Lung (tissue), 12 donors: ENCODE data around the gene SARS2. TPM values are rescaled to one million over a fixed set of nuclear protein-coding genes. Genes with fewer than 3 reads are reported as not detected.

Experiments
- ATAC-seq: fragments of 200-7000 bp; cut with Tn5 transposase; one replicate; pipeline ENCODE4 v1.9.1; 2020; ENCODE audit warnings: moderate number of reproducible peaks; ENCODE audit not compliant: insufficient read depth, low FRiP score
- DNase-seq, 3 donors: peaks; one replicate each; pipeline ENCODE4 v3.0.0-alpha.2; 2013 to 2017
- H3K27ac ChIP-seq, 2 donors: one replicate each; pipeline ENCODE4 v1.5.1; 2013; ENCODE audit warnings: mild to moderate bottlenecking in 2 of 2, moderate library complexity in 2 of 2, control low read depth in 1 of 2, inconsistent platforms in 1 of 2, low read depth in 1 of 2, low read length in 1 of 2
- H3K27me3 ChIP-seq, 3 donors: one replicate each; pipeline ENCODE4 v1.5.1; 2013; ENCODE audit warnings: low read length in 2 of 3; ENCODE audit not compliant: control insufficient read depth in 3 of 3, insufficient read depth in 3 of 3
- H3K36me3 ChIP-seq, 4 donors: one replicate each; pipeline ENCODE4 v1.5.1; 2013; ENCODE audit warnings: low read length in 4 of 4, mild to moderate bottlenecking in 1 of 4, moderate library complexity in 1 of 4; ENCODE audit not compliant: control insufficient read depth in 4 of 4, insufficient read depth in 4 of 4
- H3K4me1 ChIP-seq, 5 donors: one replicate each; pipeline ENCODE4 v1.5.1; 2013; ENCODE audit warnings: low read length in 5 of 5, mild to moderate bottlenecking in 2 of 5, moderate library complexity in 1 of 5; ENCODE audit not compliant: control insufficient read depth in 5 of 5, insufficient read depth in 5 of 5
- H3K4me3 ChIP-seq: one replicate; pipeline ENCODE4 v1.5.1; 2013; ENCODE audit warnings: mild to moderate bottlenecking, control low read depth, moderate library complexity
- H3K9ac ChIP-seq, 2 donors: one replicate each; pipeline ENCODE4 v1.5.1; 2013; ENCODE audit warnings: low read length in 2 of 2, control low read depth in 1 of 2; ENCODE audit not compliant: insufficient read depth in 1 of 2
- H3K9me3 ChIP-seq, 4 donors: one replicate each; pipeline ENCODE4 v1.5.1; 2013; ENCODE audit warnings: low read length in 3 of 4, mild to moderate bottlenecking in 1 of 4, moderate library complexity in 1 of 4; ENCODE audit not compliant: control insufficient read depth in 4 of 4, insufficient read depth in 3 of 4
- WGBS, 2 donors: extraction: QIAGEN DNeasy Blood & Tissue Kit; methylation state at CpG; one replicate each; pipeline ENCODE4 v1.1.7; 2013; 5-methylcytosine and 5-hydroxymethylcytosine counted together
- polyA plus RNA-seq, 2 donors: library from polyadenylated mRNA; stranded (reverse); fragments of 200-250 nt; gene quantifications; one replicate each; pipeline ENCODE4 v1.2.1, GENCODE V29; 2013
- total RNA-seq, 2 donors: library from RNA; depleted of rRNA in 1 of 2; stranded (reverse); fragments of >200 nt in 1 of 2; gene quantifications; one replicate each; pipeline ENCODE4 v1.2.1, GENCODE V29; 2014 to 2021
- TF ChIP-seq, protein P1 (sequence below): IDR thresholded peaks from 2 replicates; pipeline ENCODE4 v1.5.1; 2012; ENCODE audit warnings: mild to moderate bottlenecking; ENCODE audit errors: control extremely low read depth, extremely low read depth
- donor health status: control.
- donor health status: control.
- donor health status: Bipolar disorder and iron deficiency.
- donor health status: healthy.
- donor health status: DM: yes; HTN: yes; CAD: no.

The SARS2 gene
- total and polyA plus RNA-seq, 4 donors, result 14.3 to 34.6 (median 24.3) TPM

DNA sequence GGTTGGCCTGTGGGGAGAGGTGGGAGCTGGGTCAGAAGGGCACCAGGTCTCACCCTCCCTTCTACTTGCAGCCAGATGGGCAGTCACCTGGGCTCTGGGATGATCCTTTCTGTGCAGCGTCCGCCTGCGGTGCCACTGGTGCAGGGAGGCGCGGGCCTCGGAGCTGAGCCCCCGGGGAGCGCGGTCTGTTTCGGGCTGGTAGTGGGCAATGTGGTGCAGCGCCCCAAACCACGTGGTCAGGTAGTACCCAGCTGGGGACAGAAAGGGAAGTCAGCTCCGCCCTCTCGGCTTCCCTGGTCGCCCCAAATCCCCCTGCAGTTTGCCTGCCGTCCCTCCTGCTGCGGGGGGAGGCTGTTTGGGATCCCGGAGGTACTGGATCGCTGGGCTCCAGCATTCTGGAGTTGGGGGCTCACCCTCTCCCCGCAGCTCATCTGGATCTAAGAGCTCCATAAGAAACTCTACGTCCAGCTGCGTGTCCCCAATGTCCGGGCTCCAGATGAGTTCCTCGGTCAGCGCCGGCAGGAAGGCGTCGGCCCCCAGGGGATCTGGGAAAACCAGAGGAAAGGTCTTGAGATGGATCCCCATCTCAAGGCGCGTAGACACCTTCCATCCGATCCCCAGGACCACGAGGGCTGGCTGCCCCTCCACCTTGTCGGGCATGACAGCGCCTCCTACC is 61.3 kb downstream of the SARS2 start:
- TF ChIP-seq, protein P1, sequence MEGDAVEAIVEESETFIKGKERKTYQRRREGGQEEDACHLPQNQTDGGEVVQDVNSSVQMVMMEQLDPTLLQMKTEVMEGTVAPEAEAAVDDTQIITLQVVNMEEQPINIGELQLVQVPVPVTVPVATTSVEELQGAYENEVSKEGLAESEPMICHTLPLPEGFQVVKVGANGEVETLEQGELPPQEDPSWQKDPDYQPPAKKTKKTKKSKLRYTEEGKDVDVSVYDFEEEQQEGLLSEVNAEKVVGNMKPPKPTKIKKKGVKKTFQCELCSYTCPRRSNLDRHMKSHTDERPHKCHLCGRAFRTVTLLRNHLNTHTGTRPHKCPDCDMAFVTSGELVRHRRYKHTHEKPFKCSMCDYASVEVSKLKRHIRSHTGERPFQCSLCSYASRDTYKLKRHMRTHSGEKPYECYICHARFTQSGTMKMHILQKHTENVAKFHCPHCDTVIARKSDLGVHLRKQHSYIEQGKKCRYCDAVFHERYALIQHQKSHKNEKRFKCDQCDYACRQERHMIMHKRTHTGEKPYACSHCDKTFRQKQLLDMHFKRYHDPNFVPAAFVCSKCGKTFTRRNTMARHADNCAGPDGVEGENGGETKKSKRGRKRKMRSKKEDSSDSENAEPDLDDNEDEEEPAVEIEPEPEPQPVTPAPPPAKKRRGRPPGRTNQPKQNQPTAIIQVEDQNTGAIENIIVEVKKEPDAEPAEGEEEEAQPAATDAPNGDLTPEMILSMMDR, result no peak
- Histone ChIP-seq H3K4me1 (peaks cover 0 to 12% (median 5%) of the 10 kb centered on the region in 5 donors), H3K4me3 (peak overlapping the region; percentile 15), H3K36me3 (no peaks in the 10 kb centered on the region), H3K27ac (no peak overlapping the region), H3K9me3 (no peaks in the 10 kb centered on the region), H3K9ac (peak overlapping the region; percentile 46 to 53), H3K27me3 (no peaks in the 10 kb centered on the region)
- peak; percentile 10 for ATAC-seq
- 4 to 17% methylated on average over 31 to 34 of the region's 34 CpGs for WGBS, 2 donors
- DNase-seq, result peak in 1 of 3 donors; percentile 28

DNA sequence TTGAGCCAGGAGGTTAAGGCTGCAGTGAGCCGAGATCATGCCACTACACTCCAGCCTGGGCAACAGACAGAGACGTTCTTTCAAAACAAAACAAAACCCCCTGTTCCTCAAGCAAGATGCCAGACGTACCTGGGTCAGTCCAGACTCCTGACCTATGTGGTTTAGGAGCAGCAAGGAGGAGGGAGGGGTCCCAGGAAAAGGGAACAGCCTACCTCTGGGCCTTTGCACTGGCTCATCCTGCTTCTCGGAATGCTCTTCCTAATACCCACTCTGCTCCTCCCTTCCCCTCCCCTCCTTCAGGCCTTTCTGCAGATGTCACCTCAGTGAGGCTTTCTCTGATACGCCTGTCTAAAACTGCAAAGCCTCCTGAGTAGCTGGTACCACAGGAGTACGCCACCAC is 62.0 kb downstream of the SARS2 start:
- ATAC-seq, result no peak
- Histone ChIP-seq H3K4me3 (no peak overlapping the region), H3K4me1 (peaks cover 0 to 12% (median 5%) of the 10 kb centered on the region in 5 donors), H3K27ac (no peak overlapping the region), H3K9me3 (no peaks in the 10 kb centered on the region), H3K27me3 (no peaks in the 10 kb centered on the region), H3K9ac (no peak overlapping the region), H3K36me3 (no peaks in the 10 kb centered on the region)
- WGBS, 2 donors, result 92 to 94% methylated on average over 6 of the region's 6 CpGs
- TF ChIP-seq, protein P1, result no peak
- no peak for DNase-seq

DNA sequence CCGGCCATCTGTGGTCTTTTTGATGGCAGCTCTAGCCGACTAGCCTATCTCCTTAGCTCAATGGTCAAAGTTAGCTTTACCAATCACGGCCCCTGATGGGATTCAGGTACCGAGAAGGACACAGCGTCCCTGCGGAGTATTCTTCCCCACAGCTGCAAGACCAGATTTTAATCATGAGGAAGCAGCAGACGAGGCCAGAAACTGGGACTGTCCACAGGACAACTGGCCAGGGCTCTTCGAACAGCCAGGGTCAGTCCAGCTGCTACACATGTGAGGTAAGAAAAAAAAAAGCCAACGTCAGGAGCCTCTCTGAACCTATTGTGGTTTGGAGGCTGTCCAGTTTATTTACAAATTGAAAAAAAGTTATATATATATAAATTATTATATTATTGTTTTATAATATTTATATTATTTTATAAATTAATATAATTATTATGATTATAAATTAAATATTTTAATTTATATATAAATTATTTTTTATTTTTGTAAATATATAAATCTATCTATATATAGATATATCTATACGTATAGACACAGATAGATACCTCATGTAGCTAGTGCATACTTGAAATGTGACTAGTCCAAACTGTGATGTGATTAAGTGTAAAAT is 63.3 kb downstream of the SARS2 start:
- H3K9ac ChIP-seq, result no peak overlapping the region
- H3K4me3 ChIP-seq, result no peak overlapping the region
- H3K9me3 ChIP-seq, result no peaks in the 10 kb centered on the region
- DNase-seq (no peak), ATAC-seq (no peak)
- no peaks in the 10 kb centered on the region for H3K36me3 ChIP-seq
- no peaks in the 10 kb centered on the region for H3K27me3 ChIP-seq
- TF ChIP-seq, protein P1, result no peak
- WGBS, 2 donors, result 91% methylated on average over 10 of the region's 10 CpGs
- peaks cover 0 to 15% (median 8%) of the 10 kb centered on the region in 5 donors for H3K4me1 ChIP-seq
- no peak overlapping the region for H3K27ac ChIP-seq

Other genes with a start within 250 kb of the SARS2 start
- gene CAPN12, start 186.3 kb downstream of the SARS2 start, total RNA-seq, result 1 to 10 TPM; 2.0 to 7.1 TPM
- 10 to 100 TPM in 1 of 2 donors, 1 to 10 TPM in 1; 4.9 to 17.8 TPM for gene CAPN12, start 186.3 kb downstream of the SARS2 start, polyA plus RNA-seq
- gene LGALS7, start 157.2 kb downstream of the SARS2 start, total RNA-seq, result 1 to 10 TPM in 1 of 2 donors, not detected in 1; 2.4 TPM
- 1 to 10 TPM; 4.9 to 5.0 TPM for gene LGALS7, start 157.2 kb downstream of the SARS2 start, polyA plus RNA-seq
- 1 to 10 TPM in 1 of 2 donors, not detected in 1; 2.3 TPM for gene LGALS7B, start 141.6 kb downstream of the SARS2 start, total RNA-seq
- 10 to 100 TPM; 12.2 to 16.3 TPM for gene LGALS7B, start 141.6 kb downstream of the SARS2 start, polyA plus RNA-seq
- gene LGALS4, start 117.8 kb downstream of the SARS2 start, total RNA-seq, result 1 to 10 TPM; 1.7 to 3.5 TPM
- 1 to 10 TPM in 1 of 2 donors, under 1 TPM in 1; 0.39 to 4.1 TPM for gene LGALS4, start 117.8 kb downstream of the SARS2 start, polyA plus RNA-seq
- gene ECH1, start 99.0 kb downstream of the SARS2 start, total RNA-seq, result 100 to 1,000 TPM in 1 of 2 donors, 10 to 100 TPM in 1; 57.3 to 205 TPM
- 100 to 1,000 TPM; 202 to 274 TPM for gene ECH1, start 99.0 kb downstream of the SARS2 start, polyA plus RNA-seq
- gene HNRNPL, start 80.8 kb downstream of the SARS2 start, total RNA-seq, result 100 to 1,000 TPM; 233 to 298 TPM
- 100 to 1,000 TPM; 169 to 185 TPM for gene HNRNPL, start 80.8 kb downstream of the SARS2 start, polyA plus RNA-seq
- gene RINL, start 52.5 kb downstream of the SARS2 start, total RNA-seq, result 10 to 100 TPM in 1 of 2 donors, 1 to 10 TPM in 1; 7.0 to 17.0 TPM
- 10 to 100 TPM; 13.8 to 24.0 TPM for gene RINL, start 52.5 kb downstream of the SARS2 start, polyA plus RNA-seq
- 10 to 100 TPM; 50.4 to 54.8 TPM for gene SIRT2, start 31.1 kb downstream of the SARS2 start, total RNA-seq
- 10 to 100 TPM; 35.5 to 46.7 TPM for gene SIRT2, start 31.1 kb downstream of the SARS2 start, polyA plus RNA-seq
- gene NFKBIB, start 30.8 kb downstream of the SARS2 start, total RNA-seq, result 10 to 100 TPM; 12.8 to 37.3 TPM
- gene NFKBIB, start 30.8 kb downstream of the SARS2 start, polyA plus RNA-seq, result 10 to 100 TPM; 60.2 to 60.8 TPM
- under 1 TPM in 1 of 2 donors, not detected in 1; 0.46 TPM for gene CCER2, start 18.6 kb downstream of the SARS2 start, total RNA-seq
- 1 to 10 TPM in 1 of 2 donors, under 1 TPM in 1; 0.19 to 1.2 TPM for gene CCER2, start 18.6 kb downstream of the SARS2 start, polyA plus RNA-seq
- gene MRPS12, start 181 bp upstream of the SARS2 start, total RNA-seq, result 10 to 100 TPM; 10.7 to 45.6 TPM
- 10 to 100 TPM; 28.1 to 63.5 TPM for gene MRPS12, start 181 bp upstream of the SARS2 start, polyA plus RNA-seq
- 10 to 100 TPM; 10.4 to 18.8 TPM for gene FBXO17, start 45.0 kb upstream of the SARS2 start, total RNA-seq
- gene FBXO17, start 45.0 kb upstream of the SARS2 start, polyA plus RNA-seq, result 1 to 10 TPM; 5.1 to 7.5 TPM
- gene FBXO27, start 101.8 kb upstream of the SARS2 start, total RNA-seq, result 10 to 100 TPM in 1 of 2 donors, 1 to 10 TPM in 1; 2.8 to 18.0 TPM
- gene FBXO27, start 101.8 kb upstream of the SARS2 start, polyA plus RNA-seq, result 1 to 10 TPM; 2.9 to 8.3 TPM
- not detected for gene ACP7, start 153.6 kb upstream of the SARS2 start, total RNA-seq
- under 1 TPM in 1 of 2 donors, not detected in 1; 0.03 TPM for gene ACP7, start 153.6 kb upstream of the SARS2 start, polyA plus RNA-seq
- gene PAK4, start 195.0 kb upstream of the SARS2 start, total RNA-seq, result 10 to 100 TPM; 23.2 to 60.8 TPM
- 10 to 100 TPM; 34.8 to 38.5 TPM for gene PAK4, start 195.0 kb upstream of the SARS2 start, polyA plus RNA-seq